Kidney glomerular epithelial cell (primary cell): ENCODE measurements around the gene SERPINB11.
"Not testable (repeated sequence)": the region's sequence is repeated elsewhere in the genome, so short reads cannot be mapped to it uniquely, and the experiment has no call there.

Experiments used
- DNase-seq: peaks from one replicate; lab custom pipeline; 2025; lab: John Stamatoyannopoulos, UW

SERPINB11 gene, protein sequence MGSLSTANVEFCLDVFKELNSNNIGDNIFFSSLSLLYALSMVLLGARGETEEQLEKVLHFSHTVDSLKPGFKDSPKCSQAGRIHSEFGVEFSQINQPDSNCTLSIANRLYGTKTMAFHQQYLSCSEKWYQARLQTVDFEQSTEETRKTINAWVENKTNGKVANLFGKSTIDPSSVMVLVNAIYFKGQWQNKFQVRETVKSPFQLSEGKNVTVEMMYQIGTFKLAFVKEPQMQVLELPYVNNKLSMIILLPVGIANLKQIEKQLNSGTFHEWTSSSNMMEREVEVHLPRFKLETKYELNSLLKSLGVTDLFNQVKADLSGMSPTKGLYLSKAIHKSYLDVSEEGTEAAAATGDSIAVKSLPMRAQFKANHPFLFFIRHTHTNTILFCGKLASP

DNA sequence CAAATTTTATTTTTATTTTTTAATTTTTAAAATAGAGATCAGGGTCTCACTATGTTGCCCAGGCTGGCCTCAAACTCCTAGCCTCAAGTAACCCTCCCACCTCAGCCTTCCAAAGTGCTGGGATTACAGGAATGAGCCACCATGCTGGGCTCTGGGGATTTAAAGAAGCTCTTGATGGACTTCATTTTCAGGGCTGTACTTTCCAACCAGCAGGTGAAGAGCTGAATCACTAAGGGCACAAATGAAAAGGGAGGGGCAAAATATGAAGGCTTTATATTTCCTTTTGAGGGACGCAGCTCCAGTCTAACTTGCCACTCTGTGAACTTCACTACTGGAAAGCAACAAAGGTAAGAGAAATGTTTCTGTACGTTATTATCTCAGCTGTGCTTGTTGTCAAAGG, at the start of gene SERPINB11:
SERPINB11 (plus strand) TSS at position 301 of the 400 bp plus-strand sequence. CDS start 7,234 bp downstream, outside the sequence.
- DNase-seq, result no peak

DNA sequence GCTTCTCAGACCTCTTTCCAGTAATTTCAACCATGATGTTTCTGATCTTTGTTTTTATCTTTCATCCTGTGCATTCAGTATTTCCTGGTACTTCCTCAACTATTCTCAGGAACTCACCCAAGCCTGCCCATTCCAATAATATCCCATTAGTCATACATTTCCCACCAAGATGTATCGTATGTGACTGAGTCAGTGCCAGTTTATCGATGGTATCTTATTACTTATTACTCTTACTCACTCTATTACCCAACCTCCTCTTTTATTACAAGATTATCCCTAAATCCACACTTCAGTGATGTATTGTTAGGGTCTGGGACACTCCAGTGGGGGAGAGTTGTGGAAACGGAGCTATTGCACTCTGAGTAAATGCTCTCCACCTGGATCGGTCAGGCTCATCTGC, 43.8 kb upstream of the SERPINB11 start:
- DNase-seq, result not testable (repeated sequence)

DNA sequence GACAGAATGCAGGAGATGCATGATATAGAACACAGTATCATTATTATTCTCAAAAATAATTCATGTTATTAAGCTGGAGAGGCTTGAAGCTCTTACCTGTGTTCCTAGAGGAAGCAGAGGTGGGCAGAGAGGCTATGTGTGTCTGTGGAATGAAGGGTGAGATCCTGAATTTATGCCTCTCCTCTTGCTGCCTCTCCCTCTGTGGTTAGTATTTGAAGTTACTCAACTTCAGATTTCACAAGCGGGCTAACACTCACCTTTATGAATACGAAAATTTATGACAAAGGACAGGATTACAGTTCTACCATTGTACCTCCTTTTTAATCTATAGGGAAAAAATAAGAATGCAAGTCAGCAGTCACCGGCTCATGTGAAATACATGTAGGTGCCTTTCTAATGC, 41.0 kb upstream of the SERPINB11 start, which contains the start of gene SERPINB3:
SERPINB3 (minus strand) TSS at position 144 of the 400 bp plus-strand sequence. CDS start 677 bp downstream, outside the sequence.
- not testable (repeated sequence) for DNase-seq

DNA sequence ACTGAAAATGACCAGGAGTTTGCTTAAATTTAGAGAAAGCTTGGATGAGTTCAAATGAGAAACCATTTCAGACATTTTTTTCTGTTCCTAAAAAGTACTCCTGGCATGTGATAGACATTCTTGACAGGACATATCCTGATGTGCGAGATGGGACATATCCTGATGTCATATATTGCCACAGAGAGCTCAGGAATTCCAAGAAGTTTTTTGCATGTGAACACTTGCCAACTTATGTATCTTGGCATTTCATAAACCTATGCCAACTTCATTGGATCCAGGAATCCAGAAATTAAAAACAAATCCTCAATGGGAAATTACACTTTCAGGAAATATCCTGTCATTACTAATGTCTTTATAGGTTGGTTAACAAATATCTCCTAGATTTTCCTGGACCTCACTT, 38.2 kb upstream of the SERPINB11 start:
- DNase-seq, result no peak

DNA sequence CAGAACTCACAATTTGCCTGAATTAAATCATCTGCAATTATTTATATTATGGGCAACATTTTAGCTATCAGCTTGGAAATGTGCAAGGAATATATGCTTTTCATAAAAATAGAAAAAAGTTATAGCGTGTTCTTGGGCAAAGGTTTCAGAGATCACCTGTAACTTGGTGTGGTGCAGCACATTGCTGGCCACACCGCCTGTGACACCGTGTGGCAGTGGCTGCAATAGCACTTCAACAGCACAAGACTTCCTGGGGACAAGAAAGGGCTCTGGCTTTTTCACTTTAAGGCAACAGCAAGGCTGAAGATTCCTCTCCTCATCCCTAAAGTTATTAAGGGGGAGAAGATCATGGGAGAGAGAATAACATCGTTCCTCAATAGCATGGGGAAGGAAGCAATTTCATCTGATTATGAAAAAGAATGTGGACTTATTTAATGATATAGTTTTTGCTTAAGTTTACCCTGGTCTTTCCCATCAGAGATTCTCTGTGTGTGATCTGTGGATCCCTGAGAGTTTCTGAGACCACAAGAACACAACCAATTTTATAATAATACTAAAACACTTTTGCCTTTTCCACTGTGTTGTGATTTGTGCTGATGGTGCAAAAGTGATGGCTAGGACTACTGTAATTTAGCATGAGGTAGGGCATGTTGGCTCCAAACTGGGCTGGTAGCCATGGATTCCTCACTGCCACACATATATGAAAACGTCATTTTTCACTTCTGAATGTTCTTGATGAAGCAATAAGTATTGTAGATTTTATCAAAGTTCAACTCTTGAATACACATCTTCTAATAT, 26.0 kb upstream of the SERPINB11 start:
- no peak for DNase-seq

DNA sequence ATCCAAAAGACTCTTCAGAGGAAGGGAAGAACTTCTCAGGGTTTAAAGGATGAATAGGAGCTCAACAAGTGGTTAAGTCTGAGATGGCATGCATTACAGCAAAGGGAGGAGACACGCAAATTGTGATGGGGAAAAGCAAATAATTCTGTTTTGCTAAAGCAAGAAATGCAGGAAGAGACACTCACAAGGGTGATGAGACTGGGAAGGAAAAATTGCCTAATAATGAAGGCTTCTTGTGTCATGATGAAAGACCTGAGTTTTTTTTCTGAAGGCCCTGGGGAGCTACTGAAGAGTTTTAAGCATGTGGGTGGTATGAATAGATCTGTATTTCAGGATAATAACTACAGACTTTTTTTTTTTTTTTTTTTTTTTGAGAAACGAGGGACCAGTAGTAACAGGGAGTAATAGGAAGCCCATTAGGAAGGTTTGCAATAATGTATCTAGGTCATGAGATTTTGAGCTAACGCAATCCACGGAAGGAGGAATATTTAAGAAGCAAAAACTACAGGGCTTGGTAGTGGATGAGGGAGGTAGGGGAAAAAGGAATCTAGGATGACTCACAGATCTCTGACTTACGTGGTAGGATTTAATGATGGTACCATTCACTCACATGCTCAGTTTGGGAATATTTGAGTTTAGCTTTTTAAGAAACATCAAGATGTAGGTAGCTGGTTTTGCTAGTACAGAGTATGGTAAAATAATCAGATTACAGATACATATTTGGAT, 25.1 kb upstream of the SERPINB11 start:
- DNase-seq, result no peak

DNA sequence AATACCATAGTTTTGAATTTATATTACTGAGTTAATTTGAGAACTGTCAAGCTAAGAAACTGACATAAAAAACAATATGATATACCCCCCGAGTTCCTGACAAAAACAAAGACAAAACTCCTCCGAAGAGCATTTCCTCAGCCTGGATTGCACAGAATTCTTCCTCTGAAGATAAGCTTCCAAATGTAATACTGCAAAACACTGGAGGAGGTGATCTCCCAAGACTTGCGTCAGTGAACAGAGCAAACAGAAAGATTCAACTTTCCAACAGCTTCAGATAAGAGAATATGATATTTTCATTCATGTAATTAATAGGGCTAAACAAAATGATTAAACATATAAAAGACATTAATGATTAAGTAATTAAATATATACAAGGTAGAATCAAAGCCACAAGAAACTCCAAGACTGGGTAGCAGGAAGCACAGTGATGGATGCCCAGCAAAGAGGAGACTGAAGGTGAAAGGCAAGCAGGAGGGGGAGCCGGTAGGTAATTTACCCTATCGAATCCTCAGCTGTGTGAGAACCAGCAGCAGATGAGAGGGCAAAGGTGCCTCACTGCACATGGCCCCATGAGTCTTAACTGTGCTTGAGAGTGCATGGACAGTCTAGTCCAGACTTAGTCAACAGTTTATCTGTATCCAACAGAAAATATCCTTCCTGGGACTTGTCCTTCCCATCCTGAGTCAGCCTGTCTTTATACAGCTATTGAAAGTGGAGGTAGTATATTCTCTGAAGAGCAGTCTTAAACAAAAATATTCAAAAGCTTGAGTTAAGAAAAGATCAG, 22.7 kb upstream of the SERPINB11 start:
- no peak for DNase-seq

DNA sequence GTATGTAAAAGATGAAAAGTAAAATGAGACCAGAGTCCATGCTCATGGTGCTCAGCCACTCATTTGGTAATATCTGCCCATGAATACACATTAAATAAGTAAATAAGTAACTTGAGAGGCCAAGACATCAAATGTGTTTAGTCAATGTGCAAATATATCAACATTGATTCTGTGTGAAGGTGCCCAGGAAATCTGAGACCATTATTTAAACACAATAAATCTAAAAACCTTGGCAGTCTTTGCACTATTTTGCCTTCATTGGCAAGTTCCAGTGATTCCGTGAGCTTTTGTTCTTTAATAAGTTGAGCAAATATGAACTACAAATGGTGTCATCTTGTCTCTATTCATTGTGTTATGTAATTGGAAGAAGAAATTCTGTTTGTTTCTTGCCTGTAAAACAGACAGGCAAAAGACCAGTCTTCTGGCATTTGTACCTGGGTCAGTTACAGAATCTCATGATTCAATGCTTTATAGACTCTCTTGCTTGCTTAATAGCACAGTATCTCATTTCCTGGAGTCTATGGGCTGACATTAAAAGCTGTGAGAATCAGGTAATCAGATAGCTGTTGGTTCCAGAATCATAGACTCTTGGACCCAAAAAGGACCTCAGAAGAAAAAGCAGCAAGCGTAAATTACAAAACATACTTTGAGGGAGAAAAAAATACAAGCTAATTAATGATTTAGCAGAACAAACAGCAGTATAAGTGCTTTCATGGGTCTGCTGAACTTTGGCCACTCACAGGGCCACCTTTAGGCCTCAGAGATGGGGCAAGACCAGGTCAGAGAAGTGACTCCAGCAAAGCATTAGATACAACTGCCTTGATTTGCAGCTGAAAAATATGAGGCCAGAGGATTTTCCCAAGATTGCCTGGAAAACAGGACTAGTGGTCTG, 21.1 kb upstream of the SERPINB11 start:
- no peak for DNase-seq

DNA sequence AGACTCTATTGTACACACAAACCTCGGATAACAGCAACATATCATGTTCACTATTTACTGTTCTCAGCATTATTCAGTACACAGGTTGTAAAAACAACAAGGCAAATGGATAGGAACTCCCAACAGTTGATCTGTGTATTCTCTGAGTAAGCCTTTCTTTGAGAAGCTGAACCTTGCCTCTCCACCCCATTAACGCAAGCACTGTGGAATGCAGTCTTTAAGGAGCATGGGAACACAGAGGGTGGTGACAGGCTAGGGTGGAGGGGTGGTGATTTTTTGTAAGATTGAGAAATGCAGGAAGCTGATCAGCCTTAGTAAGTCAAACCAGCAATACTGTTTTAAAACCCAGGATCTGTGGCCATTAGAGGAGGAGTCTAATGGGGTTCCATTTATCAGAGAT, 19.6 kb upstream of the SERPINB11 start:
- peak; percentile 33 for DNase-seq

DNA sequence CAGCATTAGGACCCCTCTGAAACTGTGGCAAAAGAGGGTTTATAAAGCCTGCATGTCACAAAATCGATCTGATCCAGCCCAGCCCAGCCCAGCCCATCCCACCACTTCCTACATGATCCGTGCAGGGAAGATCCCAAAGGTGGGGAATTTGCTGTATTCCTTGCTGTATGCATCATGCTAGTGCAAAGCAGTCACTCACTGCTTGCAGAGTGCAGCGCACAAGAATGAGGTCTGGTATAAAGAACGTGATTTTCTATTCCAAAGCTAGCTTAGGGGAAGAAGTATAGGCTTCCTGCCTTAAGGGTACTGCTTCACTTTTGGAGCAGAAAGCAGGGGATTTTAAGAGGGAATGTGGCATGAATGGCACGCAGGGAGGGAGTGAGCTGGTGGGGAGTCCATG, 18.9 kb upstream of the SERPINB11 start:
- DNase-seq, result no peak

DNA sequence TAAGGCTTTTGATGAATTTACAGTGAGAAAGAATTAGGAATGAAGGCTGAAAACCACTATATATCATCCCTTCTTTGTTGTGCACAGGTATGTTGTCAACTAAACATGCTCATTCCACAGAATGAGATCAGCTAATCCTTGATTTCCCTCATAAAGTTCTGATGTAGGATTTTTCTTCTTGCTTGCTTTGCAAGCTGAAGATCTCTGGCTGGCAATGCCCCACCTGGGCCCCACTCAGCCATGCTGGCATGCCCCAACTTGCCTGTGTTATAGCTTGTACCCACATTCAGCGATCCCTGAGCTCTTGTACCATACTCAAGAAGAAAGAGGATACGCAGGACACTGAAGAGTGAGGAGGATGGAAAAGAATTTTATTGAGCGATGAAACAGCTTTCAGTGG, 18.0 kb upstream of the SERPINB11 start:
- DNase-seq, result no peak

DNA sequence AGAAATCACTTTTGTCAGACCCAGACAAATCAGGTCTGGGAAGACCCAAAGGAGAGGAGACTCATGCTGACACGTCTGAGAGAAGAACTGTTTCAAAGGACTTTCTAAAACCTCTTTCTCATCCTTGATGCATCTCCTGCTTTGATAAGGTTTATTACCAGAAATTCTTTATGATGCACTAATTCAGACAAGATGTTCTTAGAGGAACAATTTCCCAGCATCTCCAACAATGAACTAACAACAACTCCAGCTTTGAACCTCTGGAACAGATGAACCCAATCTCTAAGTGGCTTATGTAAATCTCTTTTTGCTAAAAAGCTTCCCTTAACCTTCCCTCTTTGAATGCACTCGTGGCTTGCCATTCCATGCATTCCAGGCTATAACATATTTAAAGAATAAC, 15.9 kb upstream of the SERPINB11 start:
- no peak for DNase-seq

DNA sequence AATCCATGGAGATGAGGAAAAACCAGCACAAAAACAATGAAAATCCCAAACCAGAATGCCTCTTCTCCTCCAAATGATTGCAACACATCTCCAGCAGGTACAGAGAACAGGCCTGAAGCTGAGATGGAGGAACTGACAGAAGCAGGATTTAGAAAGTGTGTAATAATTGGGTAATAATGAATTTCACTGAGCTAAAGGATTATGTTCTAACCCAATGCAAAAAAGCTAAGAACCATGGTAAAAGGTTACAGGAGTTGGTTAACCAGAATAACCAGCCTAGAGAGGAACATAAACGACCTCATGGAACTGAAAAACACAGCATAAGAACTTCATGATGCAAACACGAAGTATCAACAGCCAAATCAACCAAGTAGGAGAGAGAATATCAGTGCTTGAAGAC, 13.7 kb upstream of the SERPINB11 start:
- no peak for DNase-seq

DNA sequence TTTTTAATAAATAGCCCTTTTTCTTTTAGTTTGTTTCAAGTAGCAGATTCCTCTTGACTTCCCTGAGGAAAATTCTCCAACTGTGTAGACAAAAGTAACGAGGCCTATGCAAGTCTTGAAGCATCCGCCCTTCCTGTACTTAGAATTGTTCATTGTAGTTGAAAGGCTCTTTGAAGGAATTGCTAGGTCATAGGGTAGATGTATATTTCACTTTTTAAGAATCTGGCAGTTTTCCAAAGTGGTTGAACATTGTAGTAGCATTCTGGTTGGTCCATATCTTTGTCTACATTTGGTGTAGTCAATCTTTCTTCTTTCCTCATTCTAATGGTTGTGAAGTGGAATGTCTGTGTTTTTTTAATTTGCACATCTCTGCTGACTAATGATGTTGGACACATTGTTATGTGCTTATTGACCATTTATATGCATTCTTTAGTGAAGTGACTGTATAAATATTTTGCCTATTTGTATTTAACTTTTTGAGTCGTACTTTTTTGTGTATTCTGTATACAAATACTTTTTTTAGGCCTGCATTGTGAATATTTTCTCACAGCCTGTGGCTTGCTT, 5.6 kb upstream of the SERPINB11 start:
- DNase-seq, result no peak

DNA sequence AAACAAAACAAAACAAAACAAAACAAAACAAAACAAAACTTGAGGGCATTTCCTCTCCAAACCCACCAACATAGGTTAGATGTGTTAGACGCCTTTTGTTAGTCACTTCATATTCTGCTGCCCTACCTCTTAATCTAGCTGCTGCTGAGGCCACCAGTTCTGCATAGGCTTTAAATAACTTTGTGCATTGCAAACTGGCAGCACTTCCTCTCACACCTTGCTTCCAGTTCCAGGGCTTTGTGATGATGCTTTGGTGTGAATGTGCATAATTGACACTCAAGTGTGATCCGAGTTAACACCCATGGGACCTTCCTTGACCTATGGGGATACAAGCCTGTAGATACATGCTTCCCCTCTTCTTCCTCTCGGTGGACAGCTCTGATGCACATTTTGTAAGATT, 2.3 kb upstream of the SERPINB11 start:
- no peak for DNase-seq

DNA sequence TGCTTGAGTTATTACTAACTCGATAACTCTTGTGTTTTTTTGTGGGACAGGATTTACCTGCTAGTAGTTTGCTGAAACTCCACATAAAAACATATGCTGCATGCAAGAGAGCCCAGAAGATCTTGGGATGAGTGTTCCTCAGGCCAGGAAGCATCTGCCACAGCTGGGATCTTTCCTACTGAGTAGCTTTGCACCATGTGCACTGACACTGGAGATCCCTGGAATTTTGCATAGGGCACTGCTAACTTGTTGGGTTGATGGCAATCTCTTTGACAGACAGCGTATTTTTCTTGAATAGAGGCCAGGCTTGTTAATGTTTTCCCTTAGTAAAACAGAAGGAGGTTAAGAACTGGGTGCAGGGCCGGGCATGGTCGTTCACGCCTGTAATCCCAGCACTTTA, 808 bp upstream of the SERPINB11 start:
- DNase-seq, result no peak

DNA sequence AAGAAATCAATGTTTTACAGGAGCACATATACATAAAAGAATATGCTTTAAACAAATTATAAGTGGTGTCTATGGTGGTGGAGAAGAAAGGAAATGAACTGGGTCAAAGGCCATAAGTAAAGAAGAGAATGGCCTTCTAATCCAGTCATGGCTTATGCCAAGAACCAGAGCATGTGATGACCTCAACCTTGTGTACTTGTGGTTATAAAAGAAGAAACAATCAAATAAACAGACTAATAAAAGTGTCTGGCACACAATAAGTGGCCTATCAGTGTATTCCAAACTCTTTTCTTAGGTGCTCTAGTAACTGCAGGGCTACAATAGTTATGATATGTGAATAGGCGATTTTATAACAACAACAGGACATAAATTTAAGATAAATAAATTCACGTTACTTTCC, 2.6 kb downstream of the SERPINB11 start:
- DNase-seq, result no peak

DNA sequence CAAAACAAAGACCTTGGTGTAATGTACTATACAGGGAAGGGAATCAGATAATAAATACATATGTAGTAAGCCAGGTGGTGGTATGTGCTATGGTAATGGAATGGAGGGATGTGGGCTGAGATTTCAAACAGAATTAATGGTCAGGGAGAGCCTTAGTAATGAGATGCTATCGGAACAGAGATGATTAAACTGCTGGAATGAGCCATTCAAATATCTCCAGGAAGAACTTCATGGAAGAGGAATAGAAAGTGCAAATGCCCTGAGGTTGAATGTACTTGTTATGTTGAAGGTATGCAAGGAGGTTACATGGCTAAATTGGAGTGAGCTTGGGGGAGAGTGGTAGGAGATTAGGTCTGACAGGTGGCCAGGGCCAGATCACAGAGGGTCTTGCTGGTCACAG, 5.1 kb downstream of the SERPINB11 start:
- no peak for DNase-seq

DNA sequence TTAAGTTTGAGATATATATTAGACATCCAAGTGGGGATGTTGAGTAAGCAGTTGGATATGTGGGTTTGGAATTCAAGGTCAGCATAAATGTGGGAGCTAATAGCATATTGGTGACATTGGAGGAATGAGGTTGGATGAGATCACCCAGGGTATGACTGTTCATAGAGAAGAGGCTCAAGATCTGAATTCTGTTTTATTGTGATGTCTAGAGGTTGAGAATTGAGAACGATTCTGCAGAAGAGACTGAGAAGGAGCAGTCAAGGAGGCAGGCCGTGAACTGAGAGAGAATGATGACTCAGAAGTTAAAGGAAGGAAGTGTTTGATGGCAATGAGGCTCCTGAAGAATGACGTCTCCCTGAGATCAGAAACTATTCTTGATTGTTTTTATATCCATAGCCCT, 5.9 kb downstream of the SERPINB11 start:
- peak; percentile 10 for DNase-seq
